GM04503 (cell line): Measurements from ENCODE around the gene HYAL2.

Source experiments
- DNase-seq: peaks from one replicate; pipeline ENCODE4 v3.0.0-alpha.2; 2012; ENCODE audit warnings: low read depth

The HYAL2 gene

GRCh38 chr3:50303013-50303815, 19.3 kb downstream of the HYAL2 start, which contains the start of gene HYAL1:
Gene HYAL1 (minus strand): TSS chr3:50303574. CDS start chr3:50302956, 618 bp downstream.
- DNase-seq = no peak

- no peak for DNase-seq
Observed at GRCh38 chr3:50302095-50303012, 20.2 kb downstream of the HYAL2 start.

- no peak for DNase-seq
Observed at GRCh38 chr3:50300681-50301254, 21.8 kb downstream of the HYAL2 start.

GRCh38 chr3:50299929-50300680, 22.4 kb downstream of the HYAL2 start:
- peak; percentile 43 for DNase-seq

- no peak for DNase-seq
Observed at GRCh38 chr3:50299638-50299928, 23.0 kb downstream of the HYAL2 start.

GRCh38 chr3:50298836-50299637, 23.5 kb downstream of the HYAL2 start, which contains the start of the genes HYAL3 and NAA80:
Gene HYAL3 (minus strand): TSS chr3:50299405. CDS start chr3:50295602, 3,803 bp downstream.
Gene NAA80 (minus strand): TSS chr3:50299405. CDS start chr3:50297463, 1,942 bp downstream.
- peak; percentile 90 for DNase-seq

GRCh38 chr3:50297896-50298725, 24.4 kb downstream of the HYAL2 start:
- DNase-seq = no peak

- DNase-seq = no peak
Observed at GRCh38 chr3:50297384-50297775, 25.2 kb downstream of the HYAL2 start.

GRCh38 chr3:50296721-50297383, 25.7 kb downstream of the HYAL2 start:
- no peak for DNase-seq

GRCh38 chr3:50295553-50296431, 26.8 kb downstream of the HYAL2 start:
- no peak for DNase-seq

GRCh38 chr3:50294492-50295403, 27.8 kb downstream of the HYAL2 start:
- no peak for DNase-seq

GRCh38 chr3:50294089-50294488, 28.5 kb downstream of the HYAL2 start:
- no peak for DNase-seq

- no peak for DNase-seq
Observed at GRCh38 chr3:50293079-50293801, 29.3 kb downstream of the HYAL2 start.

- peak; percentile 89 for DNase-seq
Observed at GRCh38 chr3:50292159-50293078, 30.1 kb downstream of the HYAL2 start, which contains the start of gene IFRD2. Gene IFRD2 (minus strand): TSS chr3:50292429. CDS start chr3:50292274, 155 bp downstream.

GRCh38 chr3:50290161-50290641, 32.3 kb downstream of the HYAL2 start:
- DNase-seq = no peak
